Fibroblast of villous mesenchyme (primary cell): ENCODE measurements around the gene PSMA5. TPM values are rescaled to one million over a fixed set of nuclear protein-coding genes. Genes with fewer than 3 reads are reported as not detected.

ENCODE experiments used
- DNase-seq: peaks from one replicate; pipeline ENCODE4 v3.0.0-alpha.2; 2010; ENCODE audit warnings: low read depth
- H3K4me3 ChIP-seq: 2 replicates; pipeline ENCODE4 v1.5.1; 2011; ENCODE audit warnings: low read depth, mild to moderate bottlenecking, low read length
- total RNA-seq: library from RNA; depleted of rRNA; stranded (reverse); fragments of >200 nt; gene quantifications from 2 replicates; pipeline ENCODE4 v1.2.3, GENCODE V29; 2012
- TF ChIP-seq, protein P1 (sequence below): IDR thresholded peaks from 2 replicates; pipeline ENCODE4 v1.5.1; 2012; ENCODE audit warnings: low read depth, mild to moderate bottlenecking, low read length; ENCODE audit not compliant: insufficient read depth

The PSMA5 gene
- total RNA-seq, 1 donor: 119 TPM

DNA sequence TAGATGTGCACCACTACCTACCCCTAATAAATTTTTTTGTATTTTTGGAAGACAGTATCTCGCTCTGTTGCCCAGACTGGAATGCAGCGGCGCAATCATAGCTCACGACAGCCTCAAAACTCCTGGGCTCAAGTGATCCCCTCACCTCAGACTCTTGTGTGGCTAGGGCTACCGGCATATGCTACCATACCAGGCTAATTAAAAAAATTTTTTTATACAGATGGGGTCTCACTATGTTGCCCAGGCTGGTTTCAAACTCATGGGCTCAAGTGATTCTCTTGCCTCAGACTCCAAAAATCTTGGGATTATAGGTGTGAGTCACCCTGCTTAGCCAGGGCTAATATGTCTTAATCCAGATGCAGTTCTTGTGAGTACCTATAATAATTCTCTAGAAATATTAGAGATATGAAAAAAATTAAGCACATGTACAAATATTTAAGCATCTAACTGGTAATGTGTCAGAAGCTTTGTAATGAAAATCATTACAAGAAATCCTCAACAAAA is 38.0 kb downstream of the PSMA5 start:
- no peak for DNase-seq
- no peak overlapping the region for H3K4me3 ChIP-seq
- TF ChIP-seq, protein P1, sequence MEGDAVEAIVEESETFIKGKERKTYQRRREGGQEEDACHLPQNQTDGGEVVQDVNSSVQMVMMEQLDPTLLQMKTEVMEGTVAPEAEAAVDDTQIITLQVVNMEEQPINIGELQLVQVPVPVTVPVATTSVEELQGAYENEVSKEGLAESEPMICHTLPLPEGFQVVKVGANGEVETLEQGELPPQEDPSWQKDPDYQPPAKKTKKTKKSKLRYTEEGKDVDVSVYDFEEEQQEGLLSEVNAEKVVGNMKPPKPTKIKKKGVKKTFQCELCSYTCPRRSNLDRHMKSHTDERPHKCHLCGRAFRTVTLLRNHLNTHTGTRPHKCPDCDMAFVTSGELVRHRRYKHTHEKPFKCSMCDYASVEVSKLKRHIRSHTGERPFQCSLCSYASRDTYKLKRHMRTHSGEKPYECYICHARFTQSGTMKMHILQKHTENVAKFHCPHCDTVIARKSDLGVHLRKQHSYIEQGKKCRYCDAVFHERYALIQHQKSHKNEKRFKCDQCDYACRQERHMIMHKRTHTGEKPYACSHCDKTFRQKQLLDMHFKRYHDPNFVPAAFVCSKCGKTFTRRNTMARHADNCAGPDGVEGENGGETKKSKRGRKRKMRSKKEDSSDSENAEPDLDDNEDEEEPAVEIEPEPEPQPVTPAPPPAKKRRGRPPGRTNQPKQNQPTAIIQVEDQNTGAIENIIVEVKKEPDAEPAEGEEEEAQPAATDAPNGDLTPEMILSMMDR: no peak

GRCh38 chr1:109386054-109386717 is 40.1 kb downstream of the PSMA5 start:
- no peak overlapping the region for H3K4me3 ChIP-seq
- TF ChIP-seq, protein P1: no peak
- no peak for DNase-seq

DNA sequence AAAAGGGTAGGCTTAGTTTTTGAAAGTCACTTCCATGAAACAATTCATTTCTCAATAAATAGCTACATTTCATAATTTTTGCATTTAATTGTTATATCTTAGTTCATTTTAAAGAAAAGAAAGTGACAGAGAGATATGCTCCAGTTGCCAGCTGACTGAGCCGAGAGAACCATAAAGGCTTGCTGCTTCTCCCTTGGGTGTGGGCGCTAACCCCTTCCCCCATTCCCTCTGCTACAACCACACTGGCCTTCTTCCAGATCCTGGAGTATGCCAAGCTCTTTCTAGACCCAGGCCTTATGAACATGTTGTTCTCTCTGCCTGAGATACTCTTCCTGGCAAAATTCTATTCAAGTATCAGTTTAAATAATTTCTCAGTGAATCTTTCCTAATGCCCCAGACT is 40.8 kb downstream of the PSMA5 start:
- DNase-seq: no peak

DNA sequence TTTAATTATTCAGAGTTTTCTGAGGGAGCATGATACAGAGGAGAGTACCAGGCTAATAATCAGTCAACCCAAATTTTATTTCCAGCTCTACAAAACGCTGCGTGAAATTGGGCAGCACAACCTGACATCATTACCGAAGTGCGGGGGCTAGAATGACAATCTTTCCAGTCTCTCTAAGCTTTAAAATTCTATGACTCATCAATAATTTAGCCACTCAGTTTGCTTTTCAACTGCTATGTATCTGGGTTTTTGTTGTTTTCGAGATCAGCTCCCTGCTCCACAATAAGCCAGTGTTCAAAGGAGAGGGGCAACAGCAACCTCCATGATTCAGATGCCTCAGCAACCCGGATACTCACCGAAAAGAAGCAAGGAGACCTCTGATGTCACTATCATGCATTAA is 42.4 kb downstream of the PSMA5 start:
- TF ChIP-seq, protein P1: no peak
- DNase-seq: no peak
- H3K4me3 ChIP-seq: no peak overlapping the region

More for the DNA sequence above, 40.8 kb downstream of the PSMA5 start:
- TF ChIP-seq, protein P1: no peak
- H3K4me3 ChIP-seq: no peak overlapping the region

DNA sequence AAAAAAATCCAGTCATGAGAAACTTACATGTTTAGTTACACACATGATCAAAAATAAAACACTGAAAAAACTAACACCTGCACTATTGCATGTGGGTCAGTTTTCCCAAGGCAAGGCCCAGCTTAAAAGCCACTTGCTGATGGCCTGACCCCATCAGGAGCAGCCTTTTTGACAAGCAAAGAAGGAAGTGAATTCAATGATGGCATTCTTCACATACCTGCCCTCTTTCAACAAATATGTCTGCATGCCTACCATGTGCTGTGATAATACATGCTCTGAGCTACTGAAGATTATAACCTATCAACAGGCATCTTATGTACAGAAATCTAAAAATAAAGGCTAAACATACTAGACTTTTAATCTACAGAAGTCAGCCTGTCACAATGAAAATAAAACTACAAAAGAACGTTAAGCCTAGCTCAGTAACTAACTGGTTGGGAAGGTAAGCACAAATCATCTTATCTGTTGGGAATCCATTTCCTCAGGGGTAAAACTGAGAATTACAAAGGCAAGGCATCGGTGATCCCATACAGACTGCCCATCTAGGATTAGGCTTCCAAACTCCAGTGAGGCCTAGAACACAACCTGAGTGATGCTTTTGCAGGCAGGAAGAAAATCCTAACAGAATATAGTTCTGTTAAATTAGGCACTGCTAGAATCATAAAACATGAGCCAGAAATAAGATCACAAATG is 43.0 kb downstream of the PSMA5 start:
- TF ChIP-seq, protein P1: no peak
- no peak for DNase-seq
- no peak overlapping the region for H3K4me3 ChIP-seq

- no peak for DNase-seq
- TF ChIP-seq, protein P1: no peak
- H3K4me3 ChIP-seq: no peak overlapping the region
These were observed 44.7 kb downstream of the PSMA5 start for GRCh38 chr1:109381573-109381972.
